Mesenchymal stem cell (in vitro differentiated cells and primary cell): ENCODE data around the gene OCIAD1.
A peak's percentile ranks its signal among the peaks of the same experiment; 100 is the strongest.

Source experiments
- DNase-seq: peaks from one replicate; pipeline ENCODE4 v3.0.0-alpha.2; 2013
- H2AFZ ChIP-seq: one replicate; pipeline ENCODE4 v1.6.1; 2013; ENCODE audit warnings: low read depth, mild to moderate bottlenecking, control low read depth, inconsistent platforms, low read length, moderate library complexity
- H2AK5ac ChIP-seq: 2 replicates; pipeline ENCODE4 v1.6.1; 2013; ENCODE audit warnings: low read length, moderate library complexity, mild to moderate bottlenecking, inconsistent platforms; ENCODE audit not compliant: severe bottlenecking
- H2BK120ac ChIP-seq: one replicate; pipeline ENCODE4 v1.6.1; 2013; ENCODE audit warnings: low read depth, mild to moderate bottlenecking, inconsistent platforms, low read length, moderate library complexity
- H2BK12ac ChIP-seq, 2 experiments: one replicate each; pipeline ENCODE4 v1.6.1; 2013; ENCODE audit warnings: inconsistent platforms in 2 of 2, low read length in 2 of 2, mild to moderate bottlenecking in 2 of 2, moderate library complexity in 2 of 2, control low read depth in 1 of 2
- H2BK15ac ChIP-seq: one replicate; pipeline ENCODE4 v1.6.1; 2013; ENCODE audit warnings: mild to moderate bottlenecking, low read depth, inconsistent platforms; ENCODE audit not compliant: poor library complexity, severe bottlenecking
- H2BK5ac ChIP-seq: 2 replicates; pipeline ENCODE4 v1.6.1; 2013; ENCODE audit warnings: low read depth, mild to moderate bottlenecking, low read length, control low read depth, inconsistent platforms; ENCODE audit not compliant: poor library complexity, severe bottlenecking
- H3K14ac ChIP-seq, 2 experiments: one replicate each; pipeline ENCODE4 v1.6.1; 2013; ENCODE audit warnings: inconsistent platforms in 2 of 2, low read length in 2 of 2, control low read depth in 1 of 2, mild to moderate bottlenecking in 1 of 2, moderate library complexity in 1 of 2
- H3K18ac ChIP-seq, 2 experiments: one replicate each; pipeline ENCODE4 v1.6.1; 2013; ENCODE audit warnings: inconsistent platforms in 2 of 2, low read length in 2 of 2, control low read depth in 1 of 2, low read depth in 1 of 2, mild to moderate bottlenecking in 1 of 2
- H3K23ac ChIP-seq, 2 experiments: one replicate each; pipeline ENCODE4 v1.6.1; 2013; ENCODE audit warnings: inconsistent platforms in 2 of 2, low read length in 2 of 2, mild to moderate bottlenecking in 2 of 2, moderate library complexity in 2 of 2, control low read depth in 1 of 2
- H3K27ac ChIP-seq: 2 replicates; pipeline ENCODE4 v1.5.1; 2013; ENCODE audit warnings: mild to moderate bottlenecking, moderate library complexity, low read length, control low read depth, inconsistent platforms; ENCODE audit not compliant: poor library complexity, severe bottlenecking
- H3K27me3 ChIP-seq, 2 experiments: 2 replicates each; pipeline versions ENCODE4 v1.6.1 to v1.7.0; 2013; ENCODE audit warnings: low read length in 2 of 2, mild to moderate bottlenecking in 2 of 2, moderate library complexity in 2 of 2, control low read depth in 1 of 2, inconsistent platforms in 1 of 2; ENCODE audit not compliant: control insufficient read depth in 1 of 2, insufficient read depth in 1 of 2
- H3K36me3 ChIP-seq, 2 experiments: 2 replicates each; pipeline versions ENCODE4 v1.6.1 to v1.7.0; 2013; ENCODE audit warnings: low read length in 2 of 2, control low read depth in 1 of 2, inconsistent platforms in 1 of 2, low read depth in 1 of 2, mild to moderate bottlenecking in 1 of 2; ENCODE audit not compliant: insufficient read depth in 2 of 2, control insufficient read depth in 1 of 2
- H3K4ac ChIP-seq, 2 experiments: one replicate each; pipeline ENCODE4 v1.6.1; 2013; ENCODE audit warnings: inconsistent platforms in 2 of 2, low read length in 2 of 2, mild to moderate bottlenecking in 2 of 2, moderate library complexity in 2 of 2, control low read depth in 1 of 2, low read depth in 1 of 2
- H3K4me1 ChIP-seq: 2 replicates; pipeline ENCODE4 v1.6.1; 2013; ENCODE audit warnings: low read depth, low read length, control low read depth; ENCODE audit not compliant: control insufficient read depth, insufficient read depth
- H3K4me2 ChIP-seq: 2 replicates; pipeline ENCODE4 v1.6.1; 2013; ENCODE audit warnings: low read length, mild to moderate bottlenecking, inconsistent platforms; ENCODE audit not compliant: poor library complexity, severe bottlenecking
- H3K4me3 ChIP-seq, 2 experiments: 2 replicates each; pipeline versions ENCODE4 v1.5.1 to v1.7.0; 2013; ENCODE audit warnings: low read length in 2 of 2, mild to moderate bottlenecking in 2 of 2, control low read depth in 1 of 2, low read depth in 1 of 2; ENCODE audit not compliant: insufficient read depth in 1 of 2
- H3K79me1 ChIP-seq: replicated peaks from 2 replicates; pipeline ENCODE4 v1.6.1; 2013; ENCODE audit warnings: mild to moderate bottlenecking, control low read depth, low read length, inconsistent platforms; ENCODE audit not compliant: poor library complexity, severe bottlenecking
- H3K9ac ChIP-seq: 2 replicates; pipeline ENCODE4 v1.7.0; 2013; ENCODE audit warnings: mild to moderate bottlenecking, low read length, moderate library complexity
- H3K9me3 ChIP-seq: 2 replicates; pipeline ENCODE4 v1.7.0; 2013; ENCODE audit warnings: mild to moderate bottlenecking, low read length; ENCODE audit not compliant: control insufficient read depth
- H4K8ac ChIP-seq: one replicate; pipeline ENCODE4 v1.6.1; 2013; ENCODE audit warnings: inconsistent platforms, mild to moderate bottlenecking, low read length, moderate library complexity
- H4K91ac ChIP-seq: one replicate; pipeline ENCODE4 v1.6.1; 2013; ENCODE audit warnings: mild to moderate bottlenecking, low read length, inconsistent platforms
- WGBS: methylation state at CpG from one replicate; pipeline ENCODE4 v1.1.7; 2013; ENCODE audit warnings: mixed read lengths; 5-methylcytosine and 5-hydroxymethylcytosine counted together

Gene OCIAD1

GRCh38 chr4:48787056-48787455 lies 43.8 kb upstream of the OCIAD1 start:
- Histone ChIP-seq H3K4me1 (no peaks in the 10 kb centered on the region), H3K27me3 (no peaks in the 10 kb centered on the region), H3K9me3 (no peaks in the 10 kb centered on the region), H3K4me3 (no peak overlapping the region), H3K23ac (no peak overlapping the region), H3K27ac (no peak overlapping the region), H2AFZ (no peak overlapping the region), H2AK5ac (no peak overlapping the region), H4K91ac (no peak overlapping the region), H2BK120ac (no peak overlapping the region), H3K79me1 (no peaks in the 10 kb centered on the region), H3K4ac (no peak overlapping the region), H2BK12ac (no peak overlapping the region), H3K14ac (no peak overlapping the region), H3K36me3 (no peaks in the 10 kb centered on the region), H3K18ac (no peak overlapping the region), H3K9ac (no peak overlapping the region), H4K8ac (no peak overlapping the region), H2BK5ac (no peak overlapping the region), H2BK15ac (no peak overlapping the region), H3K4me2 (no peak overlapping the region)
- no CpG with 5 or more reads among the region's 1 CpG for WGBS
- DNase-seq, result no peak

DNA sequence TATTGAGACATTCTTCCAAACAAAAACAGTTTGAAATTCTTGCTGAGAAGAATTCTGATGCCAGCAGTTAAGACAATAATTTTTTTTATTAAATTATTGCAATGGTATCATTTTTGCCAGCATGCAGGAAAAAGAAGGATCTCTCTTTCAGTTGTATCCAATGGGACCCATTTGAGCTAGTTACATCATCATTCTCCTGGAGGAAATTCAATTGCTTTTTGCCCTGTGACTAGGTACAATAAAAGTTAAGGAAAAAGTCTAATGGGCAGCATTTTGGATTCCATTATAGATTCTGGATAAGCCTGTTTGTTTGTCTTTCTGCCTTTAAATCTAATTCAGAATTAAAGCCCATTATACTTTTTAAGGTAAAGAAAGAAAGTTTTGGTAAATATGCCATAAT lies 40.3 kb upstream of the OCIAD1 start:
- Histone ChIP-seq H3K4me2 (no peak overlapping the region), H3K4ac (no peak overlapping the region), H2BK120ac (no peak overlapping the region), H3K9ac (no peak overlapping the region), H2BK12ac (no peak overlapping the region), H3K14ac (no peak overlapping the region), H3K27ac (no peak overlapping the region), H3K4me1 (no peaks in the 10 kb centered on the region), H2AFZ (no peak overlapping the region), H3K27me3 (no peaks in the 10 kb centered on the region), H4K8ac (no peak overlapping the region), H3K4me3 (no peak overlapping the region), H3K18ac (no peak overlapping the region), H2BK15ac (no peak overlapping the region), H2AK5ac (no peak overlapping the region), H2BK5ac (no peak overlapping the region), H3K23ac (no peak overlapping the region), H3K79me1 (no peaks in the 10 kb centered on the region), H3K9me3 (no peaks in the 10 kb centered on the region), H3K36me3 (no peaks in the 10 kb centered on the region), H4K91ac (no peak overlapping the region)
- DNase-seq, result no peak

- Histone ChIP-seq H3K4ac (no peak overlapping the region), H3K9me3 (no peaks in the 10 kb centered on the region), H3K4me3 (no peak overlapping the region), H2BK120ac (no peak overlapping the region), H2AK5ac (no peak overlapping the region), H2AFZ (no peak overlapping the region), H2BK12ac (no peak overlapping the region), H3K36me3 (no peaks in the 10 kb centered on the region), H3K4me2 (no peak overlapping the region), H3K27ac (no peak overlapping the region), H2BK5ac (no peak overlapping the region), H3K4me1 (no peaks in the 10 kb centered on the region), H4K8ac (no peak overlapping the region), H3K23ac (no peak overlapping the region), H3K79me1 (no peaks in the 10 kb centered on the region), H3K18ac (no peak overlapping the region), H2BK15ac (no peak overlapping the region), H3K27me3 (no peaks in the 10 kb centered on the region), H3K9ac (no peak overlapping the region), H3K14ac (no peak overlapping the region), H4K91ac (no peak overlapping the region)
- no peak for DNase-seq
These were observed 39.6 kb upstream of the OCIAD1 start for GRCh38 chr4:48791313-48791712.

GRCh38 chr4:48792348-48793006 lies 38.4 kb upstream of the OCIAD1 start:
- Histone ChIP-seq H3K4me2 (no peak overlapping the region), H4K8ac (no peak overlapping the region), H3K9ac (no peak overlapping the region), H3K4me1 (no peaks in the 10 kb centered on the region), H3K23ac (no peak overlapping the region), H4K91ac (no peak overlapping the region), H3K18ac (no peak overlapping the region), H2AFZ (no peak overlapping the region), H2BK5ac (no peak overlapping the region), H2BK120ac (no peak overlapping the region), H3K4me3 (no peak overlapping the region), H3K36me3 (no peaks in the 10 kb centered on the region), H3K27ac (no peak overlapping the region), H2BK12ac (no peak overlapping the region), H2AK5ac (no peak overlapping the region), H3K27me3 (no peaks in the 10 kb centered on the region), H3K9me3 (no peaks in the 10 kb centered on the region), H2BK15ac (no peak overlapping the region), H3K79me1 (no peaks in the 10 kb centered on the region), H3K14ac (no peak overlapping the region), H3K4ac (no peak overlapping the region)
- peak; percentile 42 for DNase-seq
- WGBS, result 100% methylated on average over 2 of the region's 5 CpGs
